ENCODE results near the gene OTUD7B.
A peak's percentile ranks its signal among the peaks of the same experiment; 100 is the strongest.
"Not testable (repeated sequence)": the region's sequence is repeated elsewhere in the genome, so short reads cannot be mapped to it uniquely, and the experiment has no call there.

OTUD7B gene

DNA sequence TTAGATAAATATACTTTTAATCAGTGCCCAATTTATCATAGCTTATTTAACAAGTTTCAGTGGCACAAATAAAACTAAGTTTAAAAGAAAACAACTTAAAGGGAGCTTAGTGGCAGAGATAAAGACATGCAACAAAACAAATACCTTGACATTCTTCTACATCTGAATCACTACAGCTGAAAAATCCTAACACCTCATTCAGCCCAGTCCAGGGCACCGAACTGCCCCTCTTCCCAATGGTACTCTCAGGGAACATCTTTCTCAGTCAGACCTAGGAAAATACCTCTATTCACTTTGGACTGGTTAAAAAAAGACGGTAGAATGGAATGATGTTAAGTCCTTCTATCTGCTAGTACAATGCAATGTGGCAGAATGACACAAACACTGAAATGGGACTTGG, 8.3 kb downstream of the OTUD7B start:
- FAIRE-seq, result no peak

DNA sequence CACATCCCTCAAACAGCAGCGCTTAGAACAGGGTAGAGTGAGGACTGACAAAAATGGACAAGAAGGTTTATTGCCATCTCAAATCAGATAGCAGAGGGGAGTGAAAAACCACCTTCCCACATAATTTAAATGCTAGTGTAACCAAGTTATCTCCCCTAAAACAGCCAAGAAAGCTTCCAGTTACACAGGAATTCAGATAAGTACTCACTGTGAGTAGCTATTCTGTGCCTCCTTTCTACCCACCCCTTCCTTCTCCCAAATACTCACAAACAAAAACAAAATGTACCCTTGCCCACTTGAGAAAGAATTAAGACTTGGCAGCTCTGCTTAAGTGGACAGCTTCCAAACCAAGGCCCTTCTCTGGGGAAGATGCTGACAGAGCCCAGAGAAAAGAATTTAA, 9.1 kb downstream of the OTUD7B start:
- FAIRE-seq, result no peak

DNA sequence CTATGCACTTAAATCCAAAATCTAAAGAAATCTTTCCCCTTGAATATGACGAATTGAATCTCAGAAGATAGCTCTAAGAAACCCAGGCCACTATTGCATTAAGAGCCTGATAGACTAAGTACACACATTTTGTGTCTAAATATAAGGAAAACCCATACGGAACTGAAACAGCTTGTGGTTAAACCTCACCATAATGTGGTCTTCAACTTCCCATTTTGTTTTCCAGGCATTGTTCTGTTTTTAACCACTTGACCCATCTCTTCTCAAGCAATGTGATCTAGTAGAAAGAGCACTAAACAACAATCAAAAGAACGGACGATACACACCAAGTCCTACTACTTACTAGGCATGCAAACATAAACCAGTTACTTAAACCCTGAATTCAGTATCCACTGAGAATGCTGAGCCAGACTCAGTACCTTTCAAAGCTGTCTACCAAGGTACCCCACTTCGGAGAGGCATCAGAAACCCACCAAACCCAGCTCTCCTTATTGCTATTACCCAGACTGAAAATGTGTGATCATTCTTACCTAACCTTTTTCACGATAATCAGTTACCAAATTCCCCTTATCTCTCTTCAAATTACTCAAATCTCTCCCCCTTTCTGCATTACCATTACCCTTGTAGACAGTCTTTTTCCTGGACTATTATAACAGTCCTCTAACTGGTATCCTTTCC, 12.8 kb downstream of the OTUD7B start:
- FAIRE-seq, result no peak

DNA sequence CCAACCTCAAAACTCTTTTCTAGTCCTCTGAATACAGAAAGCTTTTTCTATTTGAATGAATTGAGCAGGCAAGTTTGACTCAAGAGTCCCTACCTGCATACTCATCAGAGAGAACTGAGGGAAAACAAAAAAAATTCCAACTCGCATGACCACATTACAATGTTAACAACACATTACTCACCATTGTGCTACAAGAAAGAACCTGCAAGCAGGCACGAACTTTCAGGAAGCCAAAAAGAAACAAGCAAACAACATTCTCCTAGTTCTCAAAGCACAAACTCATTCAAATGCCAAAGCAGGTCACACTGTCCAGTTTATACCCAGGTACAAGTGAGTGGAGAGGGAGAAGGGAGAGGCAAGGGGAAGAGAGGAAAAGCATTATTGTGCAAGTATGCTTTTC, 14.6 kb downstream of the OTUD7B start:
- FAIRE-seq, result no peak

DNA sequence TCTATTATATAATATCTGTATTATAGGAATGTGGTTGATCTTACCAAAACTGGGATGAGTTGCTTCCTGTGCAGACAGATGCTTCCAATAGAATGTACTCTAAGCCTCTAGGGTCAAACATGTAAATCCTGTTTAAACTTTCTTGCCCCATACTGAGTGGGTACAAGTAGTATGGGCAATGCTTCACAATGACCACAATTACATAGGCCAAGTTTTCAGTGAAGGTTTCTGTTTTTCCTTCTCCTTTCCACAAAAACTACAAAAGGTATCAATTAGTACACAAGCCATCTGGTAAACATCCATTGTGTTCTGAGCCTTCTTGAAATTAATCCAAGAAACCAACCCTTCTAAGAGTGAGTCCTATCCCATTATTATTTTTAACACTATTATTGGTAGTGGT, 16.8 kb downstream of the OTUD7B start:
- FAIRE-seq, result no peak

DNA sequence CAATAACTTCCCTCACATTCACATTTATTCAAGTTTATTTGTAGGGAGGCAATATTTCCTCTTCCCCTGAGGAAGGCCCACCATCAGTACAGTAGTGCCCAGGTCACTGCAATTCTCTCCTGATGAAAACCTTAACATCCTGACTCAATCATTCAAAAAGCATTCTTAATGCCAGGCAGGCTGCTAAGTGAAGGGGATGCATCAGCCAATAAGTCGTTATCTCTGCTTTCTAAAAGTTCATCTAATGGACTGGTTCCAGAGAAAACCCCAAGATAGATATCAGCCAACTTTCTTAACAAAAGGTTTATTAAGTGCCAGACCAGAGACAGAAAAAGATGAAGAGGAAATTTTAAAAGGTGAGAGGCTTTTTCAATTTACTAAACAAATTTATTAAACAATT, 17.3 kb downstream of the OTUD7B start:
- FAIRE-seq, result no peak

DNA sequence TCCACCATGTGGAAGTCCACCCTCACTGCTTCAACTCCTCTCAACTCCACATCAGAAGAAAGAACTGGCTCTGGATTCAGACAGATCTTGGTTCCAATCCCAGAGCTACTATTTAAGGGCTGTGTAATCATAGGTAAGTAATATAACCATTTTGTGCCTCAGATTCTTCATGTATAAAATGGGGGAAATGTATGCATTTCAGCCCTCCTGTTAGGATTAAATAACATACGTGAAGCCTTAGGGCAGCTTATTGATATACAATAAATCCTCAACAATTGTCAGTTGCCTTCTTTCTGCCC, 23.3 kb downstream of the OTUD7B start:
- FAIRE-seq, result no peak

DNA sequence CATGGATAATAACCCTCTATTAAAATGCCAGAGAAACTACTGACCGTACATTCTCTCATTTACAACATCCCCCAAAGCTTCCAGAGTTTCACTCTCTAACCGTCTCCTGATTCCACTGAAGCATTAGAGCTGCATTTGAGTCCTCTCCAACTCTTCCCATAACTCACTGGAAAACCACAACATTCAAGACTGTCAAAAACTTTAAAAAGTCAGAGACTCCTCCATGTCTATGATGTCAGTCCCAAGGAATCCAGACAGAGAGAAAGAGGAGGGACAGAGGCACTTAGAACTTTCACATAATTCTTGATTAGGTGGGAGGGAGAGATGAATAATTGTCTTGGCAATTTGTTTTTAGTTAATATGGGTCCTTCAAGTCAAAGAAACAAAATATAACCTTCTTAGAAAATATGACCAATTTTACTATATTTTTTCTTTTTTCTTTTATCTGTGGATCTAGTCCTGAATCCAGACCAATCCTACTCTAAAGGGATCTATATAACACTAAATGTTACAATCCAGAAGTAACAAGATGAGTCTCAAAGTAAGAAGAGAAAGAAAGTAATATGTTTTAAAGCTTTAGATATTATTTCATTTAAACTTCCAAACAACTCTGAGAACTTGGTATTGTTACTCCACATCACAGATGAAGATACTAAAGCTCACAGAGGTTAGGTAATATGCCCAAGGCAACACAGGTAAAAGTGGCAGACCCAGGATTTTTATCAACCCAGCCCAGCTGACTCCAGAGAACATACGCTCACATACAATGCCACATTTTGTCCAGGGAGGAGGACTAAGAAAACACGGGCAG, 23.8 kb downstream of the OTUD7B start:
- no peak for FAIRE-seq

DNA sequence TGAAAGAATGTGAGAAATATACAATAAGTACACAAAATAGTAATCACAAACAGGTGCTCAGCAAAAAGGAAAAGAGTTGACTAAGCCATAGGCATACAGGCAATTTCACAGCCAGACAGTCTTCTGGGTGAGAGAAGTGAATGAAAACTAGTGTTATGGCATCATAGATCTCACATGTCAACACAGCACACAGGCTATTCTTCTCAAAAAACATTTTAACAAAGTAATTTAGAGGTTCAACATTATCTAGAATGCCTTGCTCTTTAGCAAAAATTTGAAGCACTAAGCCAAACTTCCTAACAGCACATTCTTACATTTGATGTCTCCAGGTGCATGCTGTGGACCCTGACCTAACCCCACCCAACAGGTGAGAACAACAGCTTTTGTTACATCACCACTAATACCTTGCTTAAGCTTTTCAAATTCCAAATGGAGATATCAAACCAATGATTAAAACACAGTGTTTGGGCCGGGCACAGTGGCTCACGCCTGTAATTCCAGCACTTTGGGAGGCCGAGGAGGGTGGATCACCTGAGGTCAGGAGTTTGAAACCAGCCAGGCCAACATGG, 30.5 kb downstream of the OTUD7B start:
- FAIRE-seq, result no peak

DNA sequence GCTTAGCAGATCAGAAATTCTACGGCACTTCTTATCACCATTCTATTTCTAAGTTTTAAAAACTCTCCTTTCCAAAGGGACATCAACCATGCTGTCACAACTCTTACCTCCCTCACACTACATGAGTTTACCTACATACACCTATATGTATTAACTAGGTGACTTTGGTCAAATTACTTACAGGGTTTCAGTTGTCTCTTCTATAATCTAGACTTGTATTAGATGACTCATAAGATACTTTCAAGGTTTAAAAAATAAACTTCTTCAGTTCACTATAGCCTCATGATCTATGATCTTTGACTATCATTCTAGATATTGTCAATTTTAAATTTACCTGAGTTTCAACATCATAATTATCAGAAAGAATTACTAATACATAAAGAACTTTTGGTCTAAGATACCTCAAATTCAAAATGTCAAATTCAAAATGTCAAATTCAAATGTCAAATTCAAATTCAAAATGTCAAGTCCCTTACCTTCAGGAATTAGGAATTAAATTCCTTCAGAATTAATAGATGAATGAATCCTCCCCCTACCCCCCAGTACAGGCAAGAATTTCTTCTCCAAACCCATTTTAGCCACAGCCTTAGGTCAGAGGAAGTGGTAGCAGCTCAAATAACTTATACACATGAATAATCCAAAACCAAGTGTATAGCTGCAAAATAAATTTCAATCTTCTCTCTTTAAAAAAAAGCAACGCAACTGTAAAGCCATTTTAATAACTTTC, 31.1 kb downstream of the OTUD7B start:
- no peak for FAIRE-seq

DNA sequence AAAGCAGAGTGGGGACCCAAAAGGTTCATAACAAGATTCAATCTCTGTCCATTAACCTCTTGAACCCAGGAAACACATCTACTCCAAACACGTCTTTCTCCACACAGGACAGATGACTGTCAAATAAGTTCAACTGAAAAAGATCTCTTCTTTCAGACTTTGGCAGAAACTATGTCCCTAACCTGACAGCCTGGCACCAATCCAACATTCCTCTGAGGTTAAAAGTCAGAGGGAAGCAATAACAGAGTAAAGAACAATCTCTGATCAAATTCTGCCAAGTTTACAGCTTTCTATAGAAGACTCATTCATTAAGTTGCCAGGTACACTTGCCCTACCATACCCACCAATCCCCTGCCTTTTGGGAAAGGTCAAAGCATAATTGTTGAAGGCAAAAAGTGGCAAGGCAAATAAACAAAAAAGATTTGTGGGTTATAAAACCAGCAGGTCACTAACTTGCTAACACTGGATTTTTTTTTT, 31.9 kb downstream of the OTUD7B start:
- FAIRE-seq, result no peak

DNA sequence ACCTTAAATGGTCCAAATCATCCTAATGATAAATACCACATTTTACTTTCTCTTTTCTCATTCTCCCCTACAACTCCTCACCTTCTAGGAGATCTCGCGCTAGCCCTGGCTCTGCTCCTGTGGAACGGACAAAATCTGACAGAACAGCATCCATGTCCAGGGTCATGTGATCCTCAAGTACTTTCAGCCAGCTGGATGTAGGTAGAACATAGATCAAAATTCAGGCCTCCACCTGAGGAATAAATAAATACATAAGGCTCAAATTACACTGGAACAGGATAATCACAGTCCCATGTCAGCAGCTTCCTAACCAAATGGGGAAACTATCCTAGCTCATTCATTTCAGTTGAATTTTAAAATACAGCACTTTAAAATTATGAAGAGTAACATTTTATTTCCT, 33.2 kb downstream of the OTUD7B start:
- FAIRE-seq, result no peak

DNA sequence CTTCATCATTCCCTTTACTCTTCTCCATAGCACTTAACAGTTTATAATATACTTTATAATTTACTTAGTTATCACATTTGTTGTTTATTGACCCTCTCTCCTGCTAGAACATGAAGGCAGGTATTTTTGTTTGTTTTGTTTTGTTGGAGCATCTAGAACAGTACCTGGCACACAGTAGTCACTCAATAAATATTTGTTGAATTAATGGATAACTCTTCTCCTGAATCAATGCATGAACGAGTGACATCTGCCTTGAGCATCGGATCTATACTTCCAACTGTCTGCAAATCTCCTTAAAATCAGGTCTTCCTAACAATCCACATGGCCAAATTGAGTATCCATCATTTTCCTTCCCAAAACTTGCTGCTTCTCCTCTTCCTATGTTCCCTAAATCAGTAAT, 38.0 kb downstream of the OTUD7B start:
- FAIRE-seq, result no peak

DNA sequence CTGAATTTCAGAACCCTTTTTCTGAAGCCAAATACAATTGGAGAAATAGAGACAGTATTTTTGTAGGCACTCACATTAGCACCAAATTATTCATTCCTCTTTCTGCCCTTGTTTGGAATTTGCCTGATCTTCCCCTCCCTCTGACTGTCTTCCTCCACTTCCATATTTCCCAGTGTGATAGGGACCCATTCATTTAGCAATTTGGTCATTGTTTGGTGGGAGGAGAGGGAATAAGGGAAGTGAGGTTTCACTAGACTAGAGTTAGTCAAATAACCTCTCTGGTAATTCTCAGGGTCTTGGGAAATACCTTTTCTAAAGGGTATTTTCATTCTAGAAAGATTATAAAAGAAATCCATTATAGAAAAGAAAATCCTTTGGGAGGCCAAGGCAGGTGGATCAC, 42.9 kb downstream of the OTUD7B start:
- no peak for FAIRE-seq

DNA sequence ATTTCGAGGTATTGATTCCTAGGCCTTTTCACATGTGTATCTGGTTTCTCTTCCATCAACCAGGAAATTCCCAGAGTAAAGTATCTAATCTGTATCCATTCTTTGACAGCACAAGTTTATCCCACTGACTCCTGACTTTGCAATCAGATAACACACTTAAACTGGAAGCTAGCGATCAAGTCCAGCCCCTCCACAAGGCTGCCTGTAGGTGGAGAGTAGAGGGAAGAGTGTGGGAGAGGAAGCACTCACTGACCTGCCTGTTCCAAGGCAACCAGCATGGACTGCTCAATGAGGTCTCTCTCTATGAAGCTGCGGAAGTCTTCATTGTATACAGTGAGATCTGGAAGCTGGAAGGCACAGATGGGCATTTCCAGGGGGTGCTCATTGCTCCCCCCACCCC, 43.5 kb downstream of the OTUD7B start:
- FAIRE-seq, result no peak

DNA sequence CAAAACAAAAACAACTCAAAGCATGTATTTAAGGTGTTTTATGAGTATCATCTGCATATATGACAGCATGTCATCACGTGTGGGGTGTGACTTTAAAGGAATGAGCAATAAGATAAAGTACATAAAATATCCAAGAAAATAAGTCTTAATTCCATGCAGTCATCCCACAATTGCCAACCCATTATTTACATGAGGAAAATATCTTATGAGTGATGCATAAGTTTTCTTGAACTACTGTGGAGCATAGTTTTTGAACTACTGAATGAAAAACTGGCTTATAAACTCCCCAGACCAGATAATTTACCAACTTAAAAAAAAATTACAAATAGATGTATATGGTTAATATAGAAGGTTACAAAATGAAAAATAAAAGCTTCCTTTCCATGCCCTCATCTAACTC, 44.1 kb downstream of the OTUD7B start:
- FAIRE-seq, result no peak

DNA sequence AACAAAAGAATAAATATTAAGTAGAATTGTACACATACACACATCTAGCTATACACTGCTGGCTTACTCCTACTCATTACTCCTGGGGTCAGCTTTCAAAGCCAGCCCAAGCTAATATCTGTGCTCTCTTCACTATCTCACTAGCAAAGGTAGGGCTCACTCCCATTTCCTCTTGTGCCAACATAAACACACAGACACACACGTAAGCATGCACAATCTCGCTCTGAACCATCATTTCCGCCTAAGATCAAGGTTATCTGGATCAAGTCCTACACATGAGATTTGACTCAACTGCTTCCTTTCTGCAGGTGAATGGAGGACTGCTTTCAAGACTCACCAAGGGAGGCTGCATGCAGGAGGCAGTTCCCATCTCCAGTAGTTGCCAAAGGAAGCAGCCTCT, 45.1 kb downstream of the OTUD7B start:
- no peak for FAIRE-seq

DNA sequence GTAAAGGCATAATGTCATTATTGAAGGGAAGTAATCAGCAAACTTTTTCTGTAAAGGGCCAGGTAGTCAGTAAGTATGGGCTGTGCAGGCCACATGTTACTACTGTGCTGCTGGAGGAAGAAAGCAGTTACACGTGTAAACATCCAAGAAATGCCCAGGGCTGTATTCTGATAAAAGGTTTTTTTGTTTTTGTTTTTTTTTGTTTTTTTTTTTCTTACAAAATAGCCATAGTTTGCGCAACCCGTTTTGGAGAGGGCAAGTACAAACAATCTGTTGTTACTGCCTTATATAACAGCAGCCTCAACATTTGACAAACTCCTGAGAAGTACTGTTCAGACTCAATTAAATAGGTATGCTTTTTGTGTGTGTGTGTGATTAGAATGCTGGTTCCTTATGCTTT, 47.2 kb downstream of the OTUD7B start:
- no peak for FAIRE-seq

DNA sequence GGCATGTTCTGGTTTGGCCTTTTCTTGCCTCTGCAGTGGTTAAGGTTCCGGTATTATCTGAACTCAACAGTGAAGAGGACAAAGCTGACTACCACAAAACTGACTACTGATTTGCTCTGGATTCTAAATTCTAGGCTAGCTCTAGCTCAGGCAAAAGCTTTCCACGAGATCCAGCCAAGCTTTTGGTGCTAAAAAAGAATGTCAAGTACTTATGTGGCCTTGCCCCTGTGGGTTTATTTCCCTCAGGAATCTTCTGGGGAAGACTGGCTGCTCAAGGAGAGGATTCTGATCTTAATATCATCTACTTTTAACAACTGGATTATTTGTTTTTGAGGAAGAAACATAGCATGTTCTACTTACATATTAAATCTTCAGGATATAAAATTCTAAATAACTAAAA, 47.8 kb downstream of the OTUD7B start:
- FAIRE-seq, result no peak

DNA sequence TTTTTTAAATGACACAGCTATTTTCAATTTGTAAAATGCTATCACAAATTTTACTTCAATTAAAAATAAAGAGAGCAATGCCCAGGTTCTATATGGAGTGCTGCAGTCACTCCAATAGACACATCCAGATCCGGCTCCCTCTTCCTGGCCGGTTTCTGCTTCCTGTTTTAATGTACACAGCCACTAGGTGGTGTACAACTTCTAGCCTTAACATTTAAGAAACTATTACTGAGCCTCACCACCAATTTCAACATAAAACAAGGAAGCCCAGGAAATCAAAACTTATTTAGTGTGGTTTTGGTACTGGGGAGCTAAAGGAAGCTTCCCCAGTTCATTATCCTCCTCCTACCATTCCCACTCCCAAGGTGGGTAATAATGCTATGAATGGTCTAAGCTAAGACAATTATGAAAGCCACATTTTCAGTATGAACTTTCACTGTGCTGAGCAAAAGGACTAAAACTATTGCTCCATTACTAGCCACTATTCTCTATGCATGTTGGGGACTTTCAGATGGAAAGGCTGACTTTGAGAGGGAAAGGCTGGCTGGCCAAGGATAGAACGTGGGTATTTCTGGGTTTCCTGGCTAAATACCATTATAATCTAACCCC, 48.4 kb downstream of the OTUD7B start:
- FAIRE-seq, result peak; percentile 69

DNA sequence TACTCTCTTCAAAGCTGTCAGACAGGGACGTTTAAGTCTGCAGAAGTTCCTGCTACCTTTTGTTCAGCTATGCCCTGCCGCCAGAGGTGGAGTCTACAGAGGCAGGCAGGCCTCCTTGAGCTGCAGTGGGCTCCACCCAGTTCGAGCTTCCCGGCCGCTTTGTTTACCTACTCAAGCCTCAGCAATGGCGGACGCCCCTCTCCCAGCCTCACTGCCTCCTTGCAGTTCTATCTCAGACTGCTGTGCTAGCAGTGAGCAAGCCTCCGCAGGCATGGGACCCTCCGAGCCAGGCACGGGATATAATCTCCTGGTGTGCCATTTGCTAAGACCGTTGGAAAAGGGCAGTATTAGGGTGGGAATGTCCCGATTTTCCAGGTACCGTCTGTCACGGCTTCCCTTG, 53.0 kb downstream of the OTUD7B start:
- not testable (repeated sequence) for FAIRE-seq

DNA sequence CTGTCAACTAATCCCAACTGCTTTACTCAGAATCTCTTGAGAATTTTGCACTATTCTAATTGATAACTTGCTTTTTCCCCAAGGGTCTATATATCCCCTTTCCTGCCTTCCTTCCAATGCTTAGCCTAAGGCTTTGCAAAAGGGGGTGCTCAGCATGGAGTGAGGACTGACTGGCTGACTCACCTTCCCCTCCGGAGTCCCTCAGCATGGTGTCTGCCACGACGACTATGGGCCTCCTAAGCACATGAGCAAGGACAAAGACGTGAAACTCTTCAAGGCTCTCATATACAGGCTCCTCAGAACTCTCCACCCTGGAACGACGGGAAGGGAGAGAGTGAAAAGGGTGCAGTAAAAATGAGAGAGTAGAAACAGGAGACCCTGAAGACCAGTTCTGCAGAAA, 60.6 kb downstream of the OTUD7B start:
- FAIRE-seq, result no peak

DNA sequence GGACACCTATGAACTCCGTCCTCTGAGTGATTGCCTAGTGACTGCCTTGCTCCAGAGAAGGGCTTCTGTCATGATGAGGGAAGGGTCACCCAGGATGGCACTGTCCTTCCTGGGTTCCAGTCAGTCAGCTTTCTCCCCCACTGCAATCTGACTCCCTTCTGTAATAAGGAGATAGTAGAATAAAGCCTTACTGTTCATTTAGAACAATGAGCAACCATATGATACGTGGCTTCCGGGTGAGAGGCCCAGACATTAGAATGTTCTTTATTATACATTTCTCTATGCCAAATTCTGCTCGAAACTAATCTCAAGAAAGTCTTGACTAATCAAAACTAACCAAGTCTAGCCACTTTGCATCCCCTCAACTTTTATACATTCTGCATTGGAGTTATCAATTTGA, 65.3 kb downstream of the OTUD7B start:
- no peak for FAIRE-seq
